ENCODE results near the gene MRPL12. TPM values are rescaled to one million over a fixed set of nuclear protein-coding genes. Genes with fewer than 3 reads are reported as not detected.

Gene MRPL12
- polyA plus RNA-seq, 3 donors, result 21.2 to 57.0 (median 38.3) TPM

DNA sequence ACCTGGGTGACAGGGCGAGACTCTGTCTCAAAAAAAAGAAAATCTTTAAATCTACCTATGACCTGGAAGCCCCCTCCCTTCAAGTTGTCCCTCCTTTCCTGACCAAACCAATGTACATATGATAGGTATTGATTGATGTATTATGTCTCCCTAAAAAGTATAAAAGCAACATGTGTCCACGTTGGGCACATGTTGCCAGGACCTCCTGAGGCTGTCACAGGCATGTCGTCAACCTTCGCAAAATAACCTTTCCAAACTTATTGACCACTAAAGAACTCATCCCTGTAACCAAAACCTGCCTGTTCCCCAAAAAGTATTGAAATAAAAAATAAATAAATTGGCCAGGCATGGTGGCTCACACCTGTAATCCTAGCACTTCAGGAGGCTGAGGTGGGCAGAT lies 41.2 kb upstream of the MRPL12 start:
- H3K9me3 ChIP-seq (replicated peaks in 1 of 2; ENCODE audit: control insufficient read depth in 1 of 2, insufficient read depth in 1 of 2, low read length in 2 of 2), result no peaks in the 10 kb centered on the region
- no peak overlapping the region for H3K4me3 ChIP-seq (replicated peaks in 1 of 3; ENCODE audit: low read depth in 2 of 3, low read length in 3 of 3)
- no peak overlapping the region for H3K9ac ChIP-seq (ENCODE audit: insufficient read depth, low read length, poor library complexity, severe bottlenecking)
- H4K20me1 ChIP-seq (ENCODE audit: insufficient read depth, low read length), result no peaks in the 10 kb centered on the region
- Mint-ChIP-seq H3K4me1 (peaks cover 15% of the 10 kb centered on the region), H3K27ac (no peak overlapping the region), H3K27me3 (ENCODE audit: low read depth in 3 of 3) (peaks cover 0 to 1% (median 0%) of the 10 kb centered on the region in 3 donors), H3K36me3 (peaks cover 3 to 11% of the 10 kb centered on the region in 2 donors), H3K9me3 (peaks cover 0 to 1% (median 0%) of the 10 kb centered on the region in 7 donors), H3K4me3 (no peak overlapping the region)
- peaks cover 16 to 18% of the 10 kb centered on the region in 2 donors for H3K4me1 ChIP-seq (ENCODE audit: control insufficient read depth in 1 of 2, insufficient read depth in 2 of 2, low read length in 2 of 2)
- intact Hi-C loops (cut with micrococcal nuclease), result no loop called here
- H2AFZ ChIP-seq (ENCODE audit: insufficient read depth, low read depth, low read length, poor library complexity, severe bottlenecking), result no peak overlapping the region
- no peaks in the 10 kb centered on the region for H3K27me3 ChIP-seq (ENCODE audit: control insufficient read depth in 2 of 2, insufficient read depth in 2 of 2, low read length in 2 of 2)
- TF ChIP-seq, protein P1, sequence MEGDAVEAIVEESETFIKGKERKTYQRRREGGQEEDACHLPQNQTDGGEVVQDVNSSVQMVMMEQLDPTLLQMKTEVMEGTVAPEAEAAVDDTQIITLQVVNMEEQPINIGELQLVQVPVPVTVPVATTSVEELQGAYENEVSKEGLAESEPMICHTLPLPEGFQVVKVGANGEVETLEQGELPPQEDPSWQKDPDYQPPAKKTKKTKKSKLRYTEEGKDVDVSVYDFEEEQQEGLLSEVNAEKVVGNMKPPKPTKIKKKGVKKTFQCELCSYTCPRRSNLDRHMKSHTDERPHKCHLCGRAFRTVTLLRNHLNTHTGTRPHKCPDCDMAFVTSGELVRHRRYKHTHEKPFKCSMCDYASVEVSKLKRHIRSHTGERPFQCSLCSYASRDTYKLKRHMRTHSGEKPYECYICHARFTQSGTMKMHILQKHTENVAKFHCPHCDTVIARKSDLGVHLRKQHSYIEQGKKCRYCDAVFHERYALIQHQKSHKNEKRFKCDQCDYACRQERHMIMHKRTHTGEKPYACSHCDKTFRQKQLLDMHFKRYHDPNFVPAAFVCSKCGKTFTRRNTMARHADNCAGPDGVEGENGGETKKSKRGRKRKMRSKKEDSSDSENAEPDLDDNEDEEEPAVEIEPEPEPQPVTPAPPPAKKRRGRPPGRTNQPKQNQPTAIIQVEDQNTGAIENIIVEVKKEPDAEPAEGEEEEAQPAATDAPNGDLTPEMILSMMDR (IDR thresholded peaks at IDR 0.05), result no peak
- no peak for DNase-seq
- H3K36me3 ChIP-seq (replicated peaks in 1 of 2; ENCODE audit: control insufficient read depth in 1 of 2, insufficient read depth in 2 of 2, low read length in 2 of 2), result peaks cover 3 to 7% of the 10 kb centered on the region in 2 donors
- H3K4me2 ChIP-seq (replicated peaks; ENCODE audit: extremely low read depth, low read length, poor library complexity, severe bottlenecking), result no peak overlapping the region
- no peak overlapping the region for H3K27ac ChIP-seq (ENCODE audit: low read depth in 1 of 2, low read length in 2 of 2)
- 100% methylated on average over 2 of the region's 4 CpGs for WGBS (ENCODE audit: insufficient coverage)
- H3K79me2 ChIP-seq (ENCODE audit: insufficient read depth, low read length), result peaks cover 21% of the 10 kb centered on the region

DNA sequence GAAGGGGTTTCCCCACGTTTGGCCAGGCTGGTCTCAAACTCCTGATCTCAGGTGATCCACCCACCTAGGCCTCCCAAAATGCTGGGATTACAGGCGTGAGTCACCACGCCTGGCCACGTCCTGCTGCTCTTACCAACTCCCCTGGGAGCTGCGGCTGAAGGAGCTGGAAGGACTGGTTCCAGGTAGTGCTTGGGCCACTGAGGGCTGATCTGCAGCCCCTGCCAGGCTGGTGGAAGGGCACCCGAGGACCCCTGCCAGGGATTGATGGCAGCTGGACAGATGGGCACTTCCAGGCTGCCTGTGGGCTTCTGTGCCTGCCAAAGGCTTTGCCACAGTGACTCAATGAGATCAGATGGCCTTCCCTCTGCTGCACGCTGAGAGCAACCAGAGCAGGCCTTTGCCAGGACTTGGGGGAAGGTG lies 39.1 kb upstream of the MRPL12 start:
- no peak for DNase-seq
- peaks cover 42% of the 10 kb centered on the region for H3K79me2 ChIP-seq (ENCODE audit: insufficient read depth, low read length)
- H3K27ac Mint-ChIP-seq, result no peak overlapping the region
- TF ChIP-seq, protein P1 (IDR thresholded peaks at IDR 0.05), result no peak
- H3K27me3 Mint-ChIP-seq (ENCODE audit: low read depth in 3 of 3), result peaks cover 0 to 4% (median 0%) of the 10 kb centered on the region in 3 donors
- no peaks in the 10 kb centered on the region for H4K20me1 ChIP-seq (ENCODE audit: insufficient read depth, low read length)
- no peak overlapping the region for H3K4me3 Mint-ChIP-seq
- H3K9me3 Mint-ChIP-seq, result peaks cover 0 to 1% (median 0%) of the 10 kb centered on the region in 7 donors
- H3K4me2 ChIP-seq (replicated peaks; ENCODE audit: extremely low read depth, low read length, poor library complexity, severe bottlenecking), result no peak overlapping the region
- no peak overlapping the region for H3K4me3 ChIP-seq (replicated peaks in 1 of 3; ENCODE audit: low read depth in 2 of 3, low read length in 3 of 3)
- 92% methylated on average over 6 of the region's 7 CpGs for WGBS (ENCODE audit: insufficient coverage)
- H3K4me1 Mint-ChIP-seq, result peaks cover 24% of the 10 kb centered on the region
- peaks cover 3 to 16% of the 10 kb centered on the region in 2 donors for H3K36me3 ChIP-seq (replicated peaks in 1 of 2; ENCODE audit: control insufficient read depth in 1 of 2, insufficient read depth in 2 of 2, low read length in 2 of 2)
- H3K4me1 ChIP-seq (ENCODE audit: control insufficient read depth in 1 of 2, insufficient read depth in 2 of 2, low read length in 2 of 2), result peaks cover 24 to 30% of the 10 kb centered on the region in 2 donors
- no peak overlapping the region for H2AFZ ChIP-seq (ENCODE audit: insufficient read depth, low read depth, low read length, poor library complexity, severe bottlenecking)
- intact Hi-C loops (cut with micrococcal nuclease), result no loop called here
- H3K9ac ChIP-seq (ENCODE audit: insufficient read depth, low read length, poor library complexity, severe bottlenecking), result no peak overlapping the region
- H3K9me3 ChIP-seq (replicated peaks in 1 of 2; ENCODE audit: control insufficient read depth in 1 of 2, insufficient read depth in 1 of 2, low read length in 2 of 2), result no peaks in the 10 kb centered on the region
- no peaks in the 10 kb centered on the region for H3K27me3 ChIP-seq (ENCODE audit: control insufficient read depth in 2 of 2, insufficient read depth in 2 of 2, low read length in 2 of 2)
- no peak overlapping the region for H3K27ac ChIP-seq (ENCODE audit: low read depth in 1 of 2, low read length in 2 of 2)
- peaks cover 11 to 25% of the 10 kb centered on the region in 2 donors for H3K36me3 Mint-ChIP-seq

Data from CD14-positive monocyte (primary cell).